Measurements from ENCODE around the gene ARHGAP15.

Gene ARHGAP15

DNA sequence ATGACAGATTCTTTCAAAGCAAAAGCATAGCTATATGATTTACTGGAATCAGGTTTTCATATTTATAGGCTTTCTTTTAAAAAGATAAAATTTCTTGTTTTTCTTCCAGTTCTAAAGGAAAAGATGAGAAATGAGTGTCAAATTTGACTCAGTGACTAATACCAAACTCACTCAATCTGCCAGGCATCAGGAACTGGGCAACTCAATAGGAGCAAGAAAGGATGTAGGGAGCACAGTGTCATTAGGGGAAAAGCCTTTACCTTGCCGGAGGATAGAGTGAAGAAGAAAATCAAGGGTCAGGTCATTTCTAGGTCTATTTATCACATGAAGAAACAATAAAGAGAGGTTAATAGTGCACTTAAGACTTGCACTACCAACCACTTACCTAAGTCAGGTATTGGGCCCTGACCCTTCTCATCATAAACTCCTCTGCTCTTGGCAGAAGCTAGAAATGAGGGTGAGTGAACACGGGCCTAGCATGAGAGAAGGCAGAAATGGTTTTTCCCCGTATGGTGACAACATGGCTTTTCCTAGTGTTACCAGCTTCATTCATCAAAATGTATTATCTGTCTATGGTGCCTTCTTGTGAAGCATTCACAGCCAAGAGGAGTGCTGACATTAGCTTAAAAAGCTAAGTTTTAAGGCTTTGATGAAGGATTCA is 151.0 kb downstream of the ARHGAP15 start:
- no peak for DNase-seq

DNA sequence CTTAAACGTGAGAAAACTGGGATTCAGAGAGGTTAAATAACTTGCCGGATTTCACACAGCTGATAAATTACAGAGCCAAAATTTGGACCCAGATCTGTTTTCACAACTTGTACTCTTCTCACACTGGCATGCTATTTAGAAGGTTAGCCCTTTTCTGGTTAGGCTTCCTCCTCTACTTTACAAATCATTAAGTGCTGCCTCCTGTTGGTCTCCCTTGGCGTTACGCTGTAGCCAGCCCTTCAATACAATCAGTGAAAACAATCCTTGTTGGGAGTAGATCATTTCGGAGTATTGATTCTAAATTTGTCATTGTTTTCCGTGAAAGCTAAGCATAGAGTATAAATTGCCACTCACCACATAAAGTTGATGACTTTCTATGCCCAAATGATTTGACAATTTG is 153.5 kb downstream of the ARHGAP15 start:
- DNase-seq, result no peak

DNA sequence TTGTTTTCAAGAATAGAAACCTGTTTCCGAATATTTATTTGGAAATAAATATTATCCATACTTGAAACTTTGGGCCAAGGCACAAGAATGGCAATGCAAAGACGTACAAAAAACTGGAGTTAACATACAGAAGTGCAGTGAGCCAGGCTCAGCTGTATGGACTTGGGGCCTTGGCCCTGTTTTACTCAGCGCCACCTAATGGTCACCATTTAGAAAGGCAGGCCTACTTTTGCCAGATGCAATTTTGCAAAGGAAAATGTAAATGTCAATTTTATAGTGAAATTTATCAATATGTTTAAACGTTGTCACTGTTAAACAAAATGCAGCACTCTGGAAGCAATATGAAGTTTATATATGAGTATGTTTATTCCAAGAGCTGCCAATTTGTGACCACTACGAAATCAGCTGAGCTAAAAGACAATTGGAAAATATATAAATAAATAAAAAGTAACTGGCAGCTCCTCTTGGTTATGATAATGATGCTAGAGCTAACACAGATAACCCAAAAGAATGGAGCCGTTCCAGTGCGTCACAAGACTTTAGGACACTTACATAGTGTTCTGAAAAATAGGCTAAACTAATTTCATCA is 155.0 kb downstream of the ARHGAP15 start:
- no peak for DNase-seq

DNA sequence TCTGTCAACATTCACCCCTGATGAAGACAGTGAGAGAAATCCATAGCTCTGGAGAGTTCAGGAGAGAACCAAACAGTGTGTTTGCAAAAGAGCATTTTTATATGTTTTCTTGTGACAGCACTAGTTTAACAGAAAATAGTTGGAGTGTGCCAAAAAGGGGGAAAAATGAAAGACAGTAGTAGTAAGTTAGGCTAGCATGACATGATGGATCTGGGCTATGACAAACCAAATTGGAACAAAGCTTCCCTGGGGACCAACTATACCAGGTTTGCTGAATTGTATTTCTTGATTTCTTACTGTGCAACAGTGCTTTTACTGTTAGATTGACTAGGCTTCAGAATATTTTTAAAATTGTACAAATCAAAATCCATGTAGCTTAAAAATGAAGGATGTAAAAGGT is 159.8 kb downstream of the ARHGAP15 start:
- no peak for DNase-seq

DNA sequence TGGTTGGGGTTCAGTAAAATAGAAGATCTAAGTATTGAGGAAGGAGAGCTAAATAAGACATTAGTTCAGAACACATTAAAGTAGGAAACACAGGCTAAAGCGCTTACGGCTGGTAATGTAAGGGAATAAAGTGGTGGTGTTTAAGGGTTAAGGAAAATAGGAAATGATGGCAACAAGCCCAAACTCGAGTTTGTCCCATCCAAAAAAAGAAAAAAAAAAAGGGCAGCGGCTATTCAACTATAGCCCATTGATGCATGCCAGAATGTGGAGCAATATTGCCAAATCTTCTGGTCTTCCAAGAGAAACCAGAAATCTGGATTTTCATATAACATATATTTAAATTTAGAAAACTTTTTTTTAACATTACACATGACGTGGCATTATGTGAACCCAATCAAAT is 161.0 kb downstream of the ARHGAP15 start:
- DNase-seq, result no peak

DNA sequence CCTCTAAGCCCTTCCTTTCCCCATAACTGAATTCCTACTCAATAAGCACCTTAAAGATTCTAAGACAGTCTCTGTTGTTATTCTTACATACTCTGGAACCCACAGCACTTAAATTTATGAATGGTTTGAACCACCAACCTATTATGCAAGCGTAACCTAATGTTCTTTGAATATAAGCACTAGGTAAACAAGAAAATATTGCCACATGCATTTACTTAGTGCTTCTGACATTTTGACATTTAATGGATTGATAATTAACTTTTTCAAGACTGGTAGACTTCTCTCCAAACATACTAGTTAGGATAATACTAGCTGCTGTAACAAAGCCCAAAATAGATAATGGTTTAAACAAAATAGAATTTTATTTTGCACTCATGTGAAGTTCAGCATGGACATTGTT is 164.8 kb downstream of the ARHGAP15 start:
- no peak for DNase-seq

DNA sequence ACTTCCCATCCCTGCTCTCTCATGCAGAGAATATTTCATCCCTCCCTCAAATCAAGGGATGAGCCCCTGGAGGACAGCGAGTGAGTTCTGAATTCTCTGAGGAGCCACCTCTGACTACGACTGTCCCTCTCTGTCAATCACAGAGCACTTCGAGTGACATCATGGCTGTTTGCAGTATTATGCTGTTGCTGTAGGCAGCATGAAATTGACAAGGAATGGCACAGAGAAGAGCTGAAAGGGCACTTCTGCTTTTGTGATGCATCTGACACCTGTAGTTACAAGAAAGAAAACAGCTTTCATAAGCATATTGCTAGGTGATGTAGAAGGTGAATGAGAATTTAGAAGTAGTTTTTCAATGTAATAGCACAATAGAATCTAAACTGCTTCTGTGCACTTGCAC is 166.9 kb downstream of the ARHGAP15 start:
- DNase-seq, result no peak

DNA sequence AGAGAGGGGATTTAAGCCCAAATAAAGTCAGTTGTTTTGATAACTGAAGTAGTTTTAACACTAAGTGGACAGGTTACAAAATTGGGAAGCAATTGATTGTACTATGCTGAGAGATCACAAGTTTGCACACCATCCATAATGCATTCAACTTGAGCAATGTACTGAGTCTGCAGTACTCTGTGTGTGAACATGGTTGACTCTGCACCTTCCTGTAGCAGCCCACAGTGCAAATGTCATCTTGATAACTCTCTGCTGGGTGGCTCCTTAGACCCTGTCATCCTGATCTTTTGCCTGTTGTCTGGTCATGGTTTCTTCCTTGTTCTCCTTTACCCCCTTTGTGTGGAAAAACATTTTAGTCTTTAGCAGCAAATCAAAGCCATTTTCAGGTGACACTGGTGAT is 168.0 kb downstream of the ARHGAP15 start:
- no peak for DNase-seq

DNA sequence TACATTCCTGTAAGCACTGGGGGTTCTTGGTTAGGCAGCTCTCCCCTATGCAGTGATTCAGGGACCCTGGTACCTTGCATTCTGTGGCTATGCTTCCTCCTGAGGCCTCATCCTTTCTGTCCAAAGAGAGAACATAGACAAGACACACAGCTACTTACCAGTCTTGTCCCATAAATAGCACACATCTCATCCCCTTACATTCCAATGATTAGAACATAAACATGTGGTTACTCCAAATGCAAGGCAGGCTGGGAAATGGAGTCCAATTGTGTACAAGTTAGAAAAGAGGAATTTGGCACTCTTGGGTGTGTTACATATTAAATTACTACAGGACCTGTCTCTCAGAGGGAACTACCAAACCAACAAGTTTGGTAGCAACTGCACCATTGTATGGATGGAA is 171.3 kb downstream of the ARHGAP15 start:
- no peak for DNase-seq

DNA sequence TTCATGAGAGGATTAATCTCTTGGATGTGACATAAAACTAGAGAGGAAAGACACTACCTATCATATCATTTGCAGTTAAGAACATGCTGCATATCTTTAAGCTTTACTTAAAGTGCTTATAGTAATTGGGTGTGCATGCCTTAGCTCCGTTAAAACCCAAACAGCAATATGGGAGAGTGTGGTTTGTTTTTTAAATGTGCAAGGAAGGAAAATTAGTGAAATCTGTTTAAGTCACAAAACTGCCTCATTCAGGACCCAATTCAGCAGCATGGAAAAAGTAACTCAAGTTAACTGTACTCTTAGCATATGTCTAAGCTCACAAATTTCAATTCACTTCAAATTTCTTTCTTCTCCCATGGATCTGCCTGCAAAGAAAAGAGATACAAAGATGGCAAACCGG is 182.2 kb downstream of the ARHGAP15 start:
- DNase-seq, result no peak

DNA sequence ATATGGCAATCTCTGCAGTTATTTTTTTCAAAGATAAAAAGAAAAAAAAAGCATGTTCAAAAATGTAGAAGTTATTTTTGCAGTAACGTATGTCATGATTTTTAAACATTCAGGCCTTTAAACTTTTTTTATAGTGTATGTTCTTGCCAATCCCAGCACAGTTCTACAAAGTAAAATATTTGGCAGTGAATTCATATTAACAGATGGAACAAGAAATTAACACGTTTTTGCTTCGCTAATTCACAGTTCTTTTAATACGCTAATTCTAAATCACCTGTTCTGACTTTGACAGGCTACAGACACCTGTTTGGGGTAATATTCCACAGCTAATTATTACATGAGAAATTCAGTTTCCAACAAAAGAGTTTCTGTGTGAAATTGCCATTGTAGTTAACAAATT is 183.2 kb downstream of the ARHGAP15 start:
- DNase-seq, result no peak

DNA sequence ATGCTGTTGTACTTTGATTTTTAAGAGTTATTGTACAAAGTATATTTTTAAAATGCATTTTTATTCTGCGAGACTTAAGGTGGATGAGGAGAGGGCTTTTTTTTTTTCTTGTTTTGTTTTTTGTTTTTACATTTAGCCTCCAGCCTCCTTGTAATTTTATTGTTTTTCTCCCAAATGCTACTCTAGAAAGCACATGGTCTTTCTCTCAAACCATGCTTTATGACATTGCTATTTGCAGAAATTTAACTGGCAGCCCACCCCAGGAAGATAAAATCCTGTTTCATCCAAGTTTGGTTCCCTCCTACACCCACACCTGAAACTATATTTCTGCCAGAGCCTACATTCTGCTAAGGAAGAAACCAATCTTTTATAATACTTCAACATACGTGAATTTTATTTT is 184.6 kb downstream of the ARHGAP15 start:
- no peak for DNase-seq

DNA sequence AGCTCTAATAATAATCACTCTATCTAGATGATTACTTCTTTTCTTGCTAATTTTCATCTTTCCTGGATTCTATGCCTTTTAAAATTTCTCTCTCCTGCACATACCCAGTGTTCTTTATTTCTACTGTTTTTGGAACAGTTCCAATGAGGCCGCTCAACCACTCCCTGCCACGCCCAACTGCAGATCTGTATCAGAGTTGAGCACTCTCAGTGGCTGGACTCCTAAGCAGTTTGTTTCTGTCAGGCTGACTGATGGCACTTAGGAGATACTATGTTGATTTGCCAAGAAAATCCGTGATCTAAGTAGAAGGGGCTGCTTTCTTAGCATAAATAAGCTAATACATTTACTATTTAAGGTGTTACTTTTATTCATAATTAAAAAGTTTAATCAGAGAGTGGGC is 192.8 kb downstream of the ARHGAP15 start:
- no peak for DNase-seq

DNA sequence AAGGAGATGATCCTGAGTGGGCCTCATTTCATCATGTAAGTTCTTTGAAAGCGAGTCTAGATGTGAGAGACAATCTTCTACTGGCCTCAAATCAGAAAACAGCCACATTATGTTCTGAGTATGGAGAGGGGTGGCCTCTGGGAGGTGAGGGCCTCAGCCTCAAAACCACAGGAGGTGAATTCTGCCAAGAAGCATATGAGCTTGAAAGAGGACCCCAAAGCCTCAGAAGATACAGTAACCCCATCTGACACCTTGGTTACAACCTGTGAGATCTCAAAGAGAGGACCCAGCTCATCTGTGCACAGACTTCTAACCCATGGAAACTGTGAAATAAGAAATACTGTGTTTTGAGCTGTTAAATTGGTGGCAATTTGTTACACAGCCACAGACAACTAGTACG is 200.1 kb downstream of the ARHGAP15 start:
- DNase-seq, result no peak

DNA sequence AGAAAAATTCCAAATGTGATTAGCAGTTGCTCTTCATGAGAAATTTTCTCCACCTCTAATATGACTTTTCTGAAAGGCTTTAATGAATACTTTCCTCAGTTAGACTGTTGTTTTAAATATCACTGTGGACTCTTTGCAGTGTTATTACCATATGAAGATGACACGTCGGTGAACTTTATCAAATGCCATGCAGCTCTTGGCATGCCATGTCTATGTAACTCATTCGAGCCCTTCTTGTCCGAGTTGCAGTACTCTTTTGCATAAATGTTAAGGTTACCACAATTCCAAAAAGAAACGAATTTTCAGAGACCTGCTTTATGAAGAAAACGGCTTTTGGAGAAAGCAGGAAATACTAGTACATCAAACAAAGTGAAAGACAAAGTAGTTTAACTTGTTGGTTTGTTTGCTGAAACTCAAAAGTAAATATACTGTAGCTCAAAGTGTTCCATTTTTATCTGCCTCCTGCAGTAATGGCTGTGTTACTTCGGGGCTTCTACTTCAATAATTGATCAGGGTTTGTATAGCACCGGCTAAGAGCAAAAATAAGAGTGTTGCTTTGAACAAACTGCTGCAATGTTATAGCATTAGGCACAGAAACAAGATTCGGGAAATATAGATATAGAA is 204.1 kb downstream of the ARHGAP15 start:
- no peak for DNase-seq

DNA sequence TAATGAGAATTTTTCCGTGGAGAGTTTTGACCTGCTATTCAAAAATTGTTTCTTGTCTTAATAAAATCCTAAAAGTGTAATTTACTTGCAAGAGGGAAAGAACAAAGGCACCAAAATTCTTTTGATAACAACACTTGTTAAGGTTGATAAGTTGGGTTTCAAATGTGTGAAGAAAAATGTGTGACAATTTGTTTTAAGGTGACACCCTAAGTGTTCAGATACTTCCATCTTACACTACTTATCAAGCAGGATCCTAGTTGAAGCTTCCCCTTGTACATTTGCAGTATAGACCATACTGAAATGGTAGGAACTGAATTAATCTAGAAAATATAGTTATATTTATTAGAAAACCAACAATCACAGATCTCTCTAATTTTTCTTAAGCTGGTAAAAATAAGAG is 204.6 kb downstream of the ARHGAP15 start:
- DNase-seq, result no peak

DNA sequence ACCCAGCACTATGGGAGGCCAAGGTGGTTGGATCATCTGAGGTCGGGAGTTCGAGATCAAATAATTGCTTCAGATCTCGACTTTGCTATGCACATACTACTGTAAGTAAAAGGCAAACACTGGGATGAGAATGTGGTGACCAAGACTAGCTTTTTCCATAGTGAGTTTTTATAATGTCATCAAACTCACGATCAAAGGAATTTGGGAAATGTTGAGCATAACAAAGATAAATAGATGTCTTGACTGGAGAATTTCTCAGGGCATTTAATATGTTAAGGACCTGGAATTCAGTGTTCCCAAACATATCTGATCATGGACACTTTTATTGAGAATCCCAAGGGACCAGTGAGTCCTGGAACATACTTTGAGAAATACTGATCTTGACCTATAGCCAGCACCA is 205.6 kb downstream of the ARHGAP15 start:
- no peak for DNase-seq

DNA sequence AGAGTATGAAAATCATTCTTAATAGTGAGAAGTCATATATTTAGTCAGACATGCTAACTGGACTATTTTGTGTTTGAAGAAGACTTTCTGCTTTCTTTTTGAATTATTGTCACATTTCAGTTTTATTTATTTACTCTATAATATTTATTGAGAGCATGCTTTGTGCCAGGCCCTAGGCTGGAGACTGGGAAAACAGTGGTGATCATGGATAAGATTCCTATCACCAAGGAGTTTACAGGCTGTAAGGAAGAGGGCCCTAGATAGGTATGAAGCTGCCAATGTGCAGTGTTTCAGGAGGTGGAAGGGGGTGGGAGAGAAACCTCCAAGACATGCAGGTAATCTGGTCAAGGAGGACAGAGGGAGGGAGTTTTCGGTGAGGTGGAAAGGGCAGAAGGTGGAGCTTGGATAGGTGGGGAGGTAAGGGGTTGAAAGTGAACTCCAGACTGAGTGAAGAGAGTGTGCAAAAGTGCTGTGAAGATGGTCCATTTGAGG is 207.5 kb downstream of the ARHGAP15 start:
- no peak for DNase-seq

DNA sequence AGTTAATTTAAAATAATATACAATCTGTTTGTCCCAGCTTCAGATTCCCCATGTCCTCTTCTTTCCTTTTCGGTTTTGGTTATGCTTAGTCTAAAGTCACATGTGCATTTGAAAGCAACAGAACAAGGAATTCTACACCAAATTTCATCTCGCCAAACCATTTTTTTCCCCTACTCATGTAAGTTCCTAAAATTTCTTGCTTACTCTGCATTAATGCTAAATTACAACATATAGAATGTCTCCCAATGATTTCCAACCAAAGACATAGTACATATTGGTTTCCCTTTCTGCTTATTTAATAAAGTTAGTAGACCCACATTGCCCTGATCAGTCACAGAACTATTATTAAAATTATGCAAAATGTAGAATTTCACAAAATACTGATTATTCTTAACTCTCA is 212.3 kb downstream of the ARHGAP15 start:
- no peak for DNase-seq

DNA sequence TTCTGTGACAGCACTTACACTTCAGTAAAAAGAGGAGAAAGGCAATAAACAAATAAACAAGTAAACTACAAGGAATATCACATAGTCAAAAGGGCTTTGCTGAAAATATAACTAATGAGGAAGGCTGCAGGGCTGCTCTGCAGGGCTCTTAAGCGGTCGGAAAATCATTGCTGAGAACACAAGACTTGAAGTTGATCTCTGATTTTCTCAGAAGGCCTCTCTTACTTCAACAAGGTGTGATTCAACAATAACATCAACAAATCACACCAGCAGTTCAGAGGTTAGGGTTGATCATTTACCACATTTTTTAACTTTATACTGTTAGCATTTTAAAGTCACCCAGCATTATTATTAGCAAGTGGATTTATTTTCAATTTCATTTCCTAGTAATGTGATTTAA is 215.6 kb downstream of the ARHGAP15 start:
- DNase-seq, result no peak

DNA sequence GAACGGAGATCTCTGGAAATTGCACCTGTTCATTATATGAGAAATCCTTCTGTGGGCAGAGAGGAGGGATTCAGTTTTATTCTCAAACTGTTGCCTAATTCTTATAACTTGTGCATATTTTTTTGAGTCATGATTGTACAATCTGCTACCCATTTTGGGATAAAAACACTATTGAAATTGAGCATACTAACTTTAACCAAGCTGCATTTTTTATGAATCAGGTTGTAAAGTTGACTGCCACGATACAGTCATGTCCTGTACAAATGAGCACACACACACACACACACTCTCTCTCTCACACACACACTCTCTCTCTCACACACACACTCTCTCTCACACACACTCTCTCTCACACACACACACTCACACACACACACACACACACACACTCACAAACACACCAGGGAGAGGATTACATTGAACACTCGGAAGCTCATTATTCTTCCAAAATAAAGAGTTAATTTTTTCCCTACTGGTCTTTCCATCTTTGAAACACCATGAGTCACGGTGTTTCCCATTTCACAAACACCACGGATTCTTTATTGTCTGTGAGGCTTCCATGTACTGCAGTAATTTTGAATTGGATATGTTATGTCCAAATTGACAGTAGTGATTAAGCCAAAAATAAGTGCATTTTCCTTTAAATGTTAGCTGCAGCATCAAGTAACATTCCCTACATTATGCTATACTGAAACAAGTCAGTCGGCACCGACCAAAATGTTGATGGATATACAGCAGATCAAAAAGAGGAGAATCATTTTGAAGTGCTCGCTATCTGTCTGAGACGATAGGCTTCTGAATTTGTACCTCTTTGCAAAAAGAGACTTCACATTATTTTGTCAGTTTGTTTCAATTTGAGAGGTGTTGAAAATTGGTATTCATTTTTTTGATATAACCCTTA is 216.9 kb downstream of the ARHGAP15 start:
- no peak for DNase-seq

DNA sequence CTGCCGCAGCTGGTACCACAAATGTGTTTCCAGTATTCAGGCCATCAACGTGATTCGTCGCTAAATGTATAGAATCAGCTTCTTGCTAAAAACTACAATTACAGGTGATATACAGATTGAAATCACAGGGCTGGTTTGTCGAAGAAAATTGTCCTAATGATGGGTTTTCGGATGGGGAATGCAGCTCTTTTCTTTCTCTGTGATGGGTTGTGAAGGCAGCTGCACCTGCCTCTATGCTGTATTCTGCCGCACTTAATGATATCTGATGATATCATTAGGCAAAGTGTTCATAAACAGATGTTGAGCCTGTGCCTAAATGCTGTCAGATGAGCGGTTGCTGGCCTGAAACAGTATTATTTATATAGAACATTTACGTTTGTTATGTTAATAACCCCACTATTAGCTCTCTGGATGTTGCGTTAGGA is 218.1 kb downstream of the ARHGAP15 start:
- no peak for DNase-seq

DNA sequence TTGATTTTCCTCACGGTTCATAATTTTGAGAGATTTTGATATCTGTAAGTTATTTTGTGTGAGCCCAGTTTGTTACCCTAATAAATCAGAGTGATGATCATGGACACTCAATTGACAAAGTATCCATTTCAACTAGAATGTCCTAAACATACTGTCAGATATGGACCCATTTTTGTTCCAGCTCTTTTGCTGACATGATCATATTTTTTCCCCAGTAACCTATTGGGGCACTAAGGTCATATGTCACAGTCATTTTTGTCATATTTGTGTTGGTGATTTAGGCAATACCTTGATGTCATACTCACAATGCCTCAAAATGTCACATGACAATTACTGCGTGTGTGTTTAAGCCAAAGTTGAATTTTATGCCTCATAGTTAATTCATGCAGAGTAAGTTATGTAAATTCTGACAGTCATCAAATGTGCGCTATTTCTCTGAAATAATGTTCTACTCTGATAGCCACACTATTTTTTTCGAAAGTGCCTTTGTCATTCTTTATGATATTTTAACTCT is 218.7 kb downstream of the ARHGAP15 start:
- no peak for DNase-seq

Measured in effector CD8-positive, alpha-beta T cell (primary cell).